Choroid plexus epithelial cell (primary cell): ENCODE data around the gene PIM3.
A peak's percentile ranks its signal among the peaks of the same experiment; 100 is the strongest.

ENCODE experiments used
- DNase-seq: peaks from one replicate; pipeline ENCODE4 v3.0.0-alpha.2; 2010; ENCODE audit warnings: low read depth
- H3K4me3 ChIP-seq: 2 replicates; pipeline ENCODE4 v1.5.1; 2011; ENCODE audit warnings: low read depth, mild to moderate bottlenecking, control low read depth, low read length, moderate library complexity
- CTCF ChIP-seq: conservative IDR thresholded peaks from 2 replicates; pipeline ENCODE4 v1.5.1; 2011; ENCODE audit warnings: low read depth, mild to moderate bottlenecking, control low read depth, inconsistent platforms, low read length, moderate library complexity

Gene PIM3

GRCh38 chr22:49922926-49923325 lies 37.6 kb upstream of the PIM3 start:
- no peak for DNase-seq
- TF ChIP-seq CTCF, result no peak
- no peak overlapping the region for H3K4me3 ChIP-seq

- no peak overlapping the region for H3K4me3 ChIP-seq
- peak; percentile 37 for TF ChIP-seq CTCF
- DNase-seq, result no peak
These were observed 37.1 kb upstream of the PIM3 start for GRCh38 chr22:49923445-49923844.

- no peak overlapping the region for H3K4me3 ChIP-seq
- no peak for DNase-seq
- TF ChIP-seq CTCF, result no peak
These were observed 36.3 kb upstream of the PIM3 start for GRCh38 chr22:49924113-49924833.

GRCh38 chr22:49925525-49926128 lies 34.9 kb upstream of the PIM3 start:
- H3K4me3 ChIP-seq, result no peak overlapping the region
- no peak for TF ChIP-seq CTCF
- DNase-seq, result no peak

GRCh38 chr22:49926916-49927315 lies 33.7 kb upstream of the PIM3 start:
- TF ChIP-seq CTCF, result no peak
- no peak for DNase-seq
- no peak overlapping the region for H3K4me3 ChIP-seq

GRCh38 chr22:49927483-49928184 lies 32.9 kb upstream of the PIM3 start:
- no peak for TF ChIP-seq CTCF
- no peak for DNase-seq
- H3K4me3 ChIP-seq, result no peak overlapping the region
